Right lobe of liver (tissue), 4 donors: ENCODE data around the gene LILRA5.

Experiments
- POLR2A ChIP-seq: fragments of 450-650 bp; IDR thresholded peaks from one replicate; pipeline ENCODE4 v1.6.1; 2017; ENCODE audit warnings: antibody characterized with exemption, mild to moderate bottlenecking
- TF ChIP-seq, protein P1 (sequence below), 4 donors: fragments of 200-600 bp in 3 of 4; fragments of 450-650 bp in 1 of 4; IDR thresholded peaks; one replicate each; pipeline versions ENCODE4 v1.5.1 to v1.8.0; 2016 to 2022; ENCODE audit warnings: antibody characterized with exemption in 4 of 4, mild to moderate bottlenecking in 2 of 4
- donor health status: DM: no; HTN: no; CAD: no.
- donor health status: DM: no; HTN: no; CAD: no.
- donor health status: DM: no; HTN: yes; CAD: no.

DNA sequence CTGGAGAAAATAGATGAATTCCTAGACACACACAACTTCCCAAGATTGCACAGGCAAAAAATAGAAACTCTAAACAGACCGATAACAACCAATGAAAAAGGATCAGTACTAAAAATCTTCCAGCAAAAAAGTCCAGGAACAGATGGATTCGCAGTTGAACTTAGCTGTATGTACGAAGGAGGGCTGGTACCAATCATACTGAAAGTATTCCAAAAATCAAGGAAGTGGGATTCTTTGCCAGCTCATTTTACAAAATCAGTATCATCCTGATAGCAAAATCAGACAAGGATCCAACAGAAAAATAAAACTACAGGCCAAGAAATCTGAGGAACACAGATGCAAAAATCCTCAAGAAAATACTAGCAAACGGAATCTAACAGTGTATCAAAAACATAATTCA is 25.5 kb downstream of the LILRA5 start:
- no peak for TF ChIP-seq POLR2A
- TF ChIP-seq, protein P1, sequence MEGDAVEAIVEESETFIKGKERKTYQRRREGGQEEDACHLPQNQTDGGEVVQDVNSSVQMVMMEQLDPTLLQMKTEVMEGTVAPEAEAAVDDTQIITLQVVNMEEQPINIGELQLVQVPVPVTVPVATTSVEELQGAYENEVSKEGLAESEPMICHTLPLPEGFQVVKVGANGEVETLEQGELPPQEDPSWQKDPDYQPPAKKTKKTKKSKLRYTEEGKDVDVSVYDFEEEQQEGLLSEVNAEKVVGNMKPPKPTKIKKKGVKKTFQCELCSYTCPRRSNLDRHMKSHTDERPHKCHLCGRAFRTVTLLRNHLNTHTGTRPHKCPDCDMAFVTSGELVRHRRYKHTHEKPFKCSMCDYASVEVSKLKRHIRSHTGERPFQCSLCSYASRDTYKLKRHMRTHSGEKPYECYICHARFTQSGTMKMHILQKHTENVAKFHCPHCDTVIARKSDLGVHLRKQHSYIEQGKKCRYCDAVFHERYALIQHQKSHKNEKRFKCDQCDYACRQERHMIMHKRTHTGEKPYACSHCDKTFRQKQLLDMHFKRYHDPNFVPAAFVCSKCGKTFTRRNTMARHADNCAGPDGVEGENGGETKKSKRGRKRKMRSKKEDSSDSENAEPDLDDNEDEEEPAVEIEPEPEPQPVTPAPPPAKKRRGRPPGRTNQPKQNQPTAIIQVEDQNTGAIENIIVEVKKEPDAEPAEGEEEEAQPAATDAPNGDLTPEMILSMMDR (IDR thresholded peaks at IDR 0.05) = no peak
